ENCODE measurements around the gene NDUFAF8. TPM values are rescaled to one million over a fixed set of nuclear protein-coding genes. Genes with fewer than 3 reads are reported as not detected.

The NDUFAF8 gene
- total RNA-seq, 2 experiments from 2014 or later = 72.3 to 75.4 TPM

DNA sequence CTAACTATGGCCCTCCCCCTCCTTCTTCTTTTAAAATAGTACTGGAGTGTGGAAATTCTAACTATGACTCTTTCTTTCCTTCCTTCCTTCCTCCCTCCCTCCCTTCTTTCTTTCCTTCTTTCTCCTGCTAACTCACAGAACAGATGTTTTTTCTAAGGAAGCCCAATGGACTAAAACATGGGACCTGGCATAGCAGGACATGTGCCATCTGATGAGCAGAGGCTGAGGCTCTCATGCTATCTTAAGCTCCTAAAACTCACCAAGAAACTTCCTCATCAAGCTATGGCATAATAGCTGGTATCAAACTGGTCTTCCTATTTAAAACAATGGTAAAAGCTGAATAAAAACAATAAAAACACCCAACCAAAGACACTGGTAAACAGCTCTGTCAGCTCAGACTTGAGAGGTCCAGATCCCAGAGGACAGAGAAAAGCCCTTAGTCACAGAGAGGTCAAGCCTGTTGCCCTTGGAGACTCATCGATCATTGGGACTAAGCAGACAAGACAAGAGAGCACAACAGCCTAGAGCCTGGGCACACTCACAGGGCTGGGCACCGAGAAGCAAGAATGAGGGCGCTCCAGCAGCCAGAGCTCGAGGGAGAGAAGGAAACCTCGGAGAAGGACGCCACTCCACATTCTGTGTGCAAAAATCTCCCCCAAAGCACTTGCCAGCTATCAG is 28.4 kb downstream of the NDUFAF8 start:
- ChIA-PET POLR2A (no interaction called here), CTCF (interaction anchor here (0.9 kb wide), 1 partner anchor 15 kb away, joined by 4 read pairs; no protein-coding TSS in a partner anchor)
- intact Hi-C loops (cut with micrococcal nuclease) = no loop called here
- no peaks in the 10 kb centered on the region for H3K9me3 Mint-ChIP-seq
- DNase-seq (no peak), ATAC-seq (no peak)
- no peak overlapping the region for H3K4me3 Mint-ChIP-seq
- peaks cover 12% of the 10 kb centered on the region for H3K36me3 Mint-ChIP-seq (ENCODE audit: low read depth)
- no peaks in the 10 kb centered on the region for H3K27me3 Mint-ChIP-seq
- TF ChIP-seq, protein P1, sequence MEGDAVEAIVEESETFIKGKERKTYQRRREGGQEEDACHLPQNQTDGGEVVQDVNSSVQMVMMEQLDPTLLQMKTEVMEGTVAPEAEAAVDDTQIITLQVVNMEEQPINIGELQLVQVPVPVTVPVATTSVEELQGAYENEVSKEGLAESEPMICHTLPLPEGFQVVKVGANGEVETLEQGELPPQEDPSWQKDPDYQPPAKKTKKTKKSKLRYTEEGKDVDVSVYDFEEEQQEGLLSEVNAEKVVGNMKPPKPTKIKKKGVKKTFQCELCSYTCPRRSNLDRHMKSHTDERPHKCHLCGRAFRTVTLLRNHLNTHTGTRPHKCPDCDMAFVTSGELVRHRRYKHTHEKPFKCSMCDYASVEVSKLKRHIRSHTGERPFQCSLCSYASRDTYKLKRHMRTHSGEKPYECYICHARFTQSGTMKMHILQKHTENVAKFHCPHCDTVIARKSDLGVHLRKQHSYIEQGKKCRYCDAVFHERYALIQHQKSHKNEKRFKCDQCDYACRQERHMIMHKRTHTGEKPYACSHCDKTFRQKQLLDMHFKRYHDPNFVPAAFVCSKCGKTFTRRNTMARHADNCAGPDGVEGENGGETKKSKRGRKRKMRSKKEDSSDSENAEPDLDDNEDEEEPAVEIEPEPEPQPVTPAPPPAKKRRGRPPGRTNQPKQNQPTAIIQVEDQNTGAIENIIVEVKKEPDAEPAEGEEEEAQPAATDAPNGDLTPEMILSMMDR (IDR thresholded peaks at IDR 0.05) = no peak
- no peak overlapping the region for H3K27ac Mint-ChIP-seq
- peaks cover 2% of the 10 kb centered on the region for H3K4me1 Mint-ChIP-seq (ENCODE audit: low read depth)

DNA sequence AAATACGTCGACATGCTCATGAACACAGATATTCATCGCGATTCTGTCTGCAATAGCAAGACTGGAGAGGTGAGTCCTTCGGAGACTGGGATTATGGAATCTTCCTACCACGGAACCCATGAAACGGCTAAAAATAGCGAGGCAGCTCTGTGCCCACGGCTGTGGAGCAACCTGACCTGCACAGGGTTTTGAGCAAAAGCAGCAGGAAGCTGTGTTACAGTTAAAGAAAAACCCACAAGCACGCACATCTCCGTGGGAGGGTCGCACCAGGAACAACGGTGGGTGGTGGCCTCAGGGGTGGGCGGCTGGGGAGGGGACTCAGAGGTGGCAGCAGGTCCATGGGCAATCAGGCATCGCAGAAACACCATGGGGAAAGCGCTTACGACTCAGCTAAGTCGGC is 31.2 kb downstream of the NDUFAF8 start:
- TF ChIP-seq, protein P1 (IDR thresholded peaks at IDR 0.05) = no peak
- ATAC-seq (no peak), DNase-seq (no peak)
- intact Hi-C loops (cut with micrococcal nuclease) = no loop called here
- Mint-ChIP-seq H3K27ac (no peak overlapping the region), H3K4me1 (ENCODE audit: low read depth) (peaks cover 5% of the 10 kb centered on the region), H3K36me3 (ENCODE audit: low read depth) (peaks cover 21% of the 10 kb centered on the region), H3K9me3 (no peaks in the 10 kb centered on the region), H3K4me3 (no peak overlapping the region), H3K27me3 (no peaks in the 10 kb centered on the region)
- ChIA-PET CTCF (interaction anchor here (0.9 to 1.2 kb wide), 2 partner anchors 17 to 26 kb away, joined by 3 read pairs; no protein-coding TSS in a partner anchor), POLR2A (no interaction called here)

DNA sequence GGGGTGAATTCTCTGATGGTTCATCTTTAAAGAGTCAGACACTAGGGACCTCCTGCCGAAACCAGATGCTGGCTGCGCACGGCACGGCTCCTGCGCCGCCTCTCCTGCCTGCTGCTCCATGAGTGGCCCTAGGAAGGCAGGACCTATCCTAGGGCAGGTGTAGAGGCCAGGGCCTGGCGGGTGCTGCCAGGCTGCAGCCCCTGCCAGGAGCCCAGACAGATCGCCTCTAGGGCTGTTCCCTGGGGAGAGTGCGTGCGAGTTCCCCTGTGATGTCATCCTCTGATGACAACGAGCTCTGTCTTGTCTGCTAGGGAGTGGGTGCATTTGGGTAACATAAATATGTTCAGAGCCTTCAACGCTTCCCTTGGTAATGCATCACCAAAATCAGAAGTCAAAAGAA is 32.1 kb downstream of the NDUFAF8 start:
- CTCF ChIA-PET = interaction anchor here (1.2 kb wide), 1 partner anchor 25 kb away, joined by 3 read pairs; no protein-coding TSS in a partner anchor
- POLR2A ChIA-PET = interaction anchor here (1.0 to 1.2 kb wide), 2 partner anchors 10 to 238 kb away, joined by 3 to 4 read pairs; no protein-coding TSS in a partner anchor
- peaks cover 23% of the 10 kb centered on the region for H3K36me3 Mint-ChIP-seq (ENCODE audit: low read depth)
- H3K4me3 Mint-ChIP-seq = no peak overlapping the region
- DNase-seq (no peak), ATAC-seq (no peak)
- intact Hi-C loops (cut with micrococcal nuclease) = no loop called here
- H3K9me3 Mint-ChIP-seq = no peaks in the 10 kb centered on the region
- no peak overlapping the region for H3K27ac Mint-ChIP-seq
- TF ChIP-seq, protein P1 (IDR thresholded peaks at IDR 0.05) = no peak
- peaks cover 5% of the 10 kb centered on the region for H3K4me1 Mint-ChIP-seq (ENCODE audit: low read depth)
- H3K27me3 Mint-ChIP-seq = no peaks in the 10 kb centered on the region

DNA sequence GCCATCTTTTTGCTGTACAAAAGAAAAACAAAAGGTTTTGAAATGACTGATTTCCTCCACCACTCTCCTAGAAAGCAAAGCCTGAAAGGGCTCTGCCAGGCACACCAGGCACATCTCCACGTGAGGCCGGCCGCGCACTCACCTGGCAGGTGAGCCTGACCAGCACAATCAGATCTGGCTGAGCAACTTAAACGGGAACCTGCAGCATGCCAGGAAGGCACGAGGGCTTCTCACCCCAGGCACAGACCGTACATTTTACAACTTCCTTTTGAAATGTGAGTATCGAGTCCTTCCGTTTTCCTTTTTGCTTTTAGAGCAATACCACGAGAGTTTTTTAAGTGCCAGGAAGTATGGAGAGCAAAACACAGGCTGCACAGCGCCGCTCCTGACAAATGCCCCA is 33.5 kb downstream of the NDUFAF8 start:
- CTCF ChIA-PET = no interaction called here
- intact Hi-C loops (cut with micrococcal nuclease) = no loop called here
- DNase-seq (no peak), ATAC-seq (no peak)
- POLR2A ChIA-PET = no interaction called here
- TF ChIP-seq, protein P1 (IDR thresholded peaks at IDR 0.05) = no peak
- Mint-ChIP-seq H3K4me3 (no peak overlapping the region), H3K36me3 (ENCODE audit: low read depth) (peaks cover 29% of the 10 kb centered on the region), H3K27ac (peak overlapping the region; percentile 32), H3K9me3 (no peaks in the 10 kb centered on the region), H3K4me1 (ENCODE audit: low read depth) (peaks cover 2% of the 10 kb centered on the region), H3K27me3 (no peaks in the 10 kb centered on the region)

DNA sequence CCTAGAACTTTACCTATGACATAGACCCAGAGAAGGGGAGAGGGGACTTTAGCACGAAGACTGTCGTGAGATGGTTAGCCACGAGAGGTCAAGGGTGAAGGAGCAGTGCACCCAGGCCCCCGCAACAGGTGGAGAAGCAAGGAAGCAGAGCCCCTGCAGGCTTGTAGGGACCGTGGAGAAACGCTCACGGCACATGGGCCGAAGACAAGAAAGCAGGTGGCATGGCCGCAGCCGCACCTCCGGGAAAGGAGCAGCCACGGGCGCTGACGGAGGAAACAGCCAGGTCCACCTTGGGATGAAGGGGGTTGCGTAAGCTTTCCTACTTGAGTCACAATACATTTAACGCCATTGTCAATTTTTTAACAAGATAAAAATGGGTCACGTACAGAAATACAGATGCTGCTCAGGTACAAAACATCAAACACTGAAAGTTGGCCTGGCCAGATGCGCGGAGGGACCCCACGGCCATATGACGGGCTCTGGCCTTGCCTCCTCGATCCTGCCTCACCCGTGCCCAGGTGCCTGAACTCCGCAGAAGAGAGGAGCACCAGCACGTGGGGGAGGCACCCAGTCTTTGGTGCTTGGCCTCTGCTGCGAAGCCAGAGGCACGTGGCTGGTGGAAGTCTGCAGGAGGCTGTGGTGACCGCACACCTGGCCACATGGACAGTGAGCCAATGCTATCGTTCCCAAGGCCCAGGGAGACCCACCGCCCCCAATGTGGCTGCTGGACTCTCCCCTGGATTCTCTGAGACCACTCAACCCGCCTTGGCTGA is 34.8 kb downstream of the NDUFAF8 start:
- Mint-ChIP-seq H3K27me3 (no peaks in the 10 kb centered on the region), H3K9me3 (no peaks in the 10 kb centered on the region), H3K36me3 (ENCODE audit: low read depth) (peaks cover 27% of the 10 kb centered on the region), H3K4me3 (no peak overlapping the region), H3K4me1 (ENCODE audit: low read depth) (peaks cover 2% of the 10 kb centered on the region), H3K27ac (no peak overlapping the region)
- TF ChIP-seq, protein P1 (IDR thresholded peaks at IDR 0.05) = no peak
- ChIA-PET CTCF (no interaction called here), POLR2A (no interaction called here)
- intact Hi-C loops (cut with micrococcal nuclease) = no loop called here
- ATAC-seq (no peak), DNase-seq (no peak)
